ENCODE measurements around the gene PSMD14. TPM values are rescaled to one million over a fixed set of nuclear protein-coding genes. Genes with fewer than 3 reads are reported as not detected.

PSMD14 gene
- total RNA-seq = 36.5 TPM

DNA sequence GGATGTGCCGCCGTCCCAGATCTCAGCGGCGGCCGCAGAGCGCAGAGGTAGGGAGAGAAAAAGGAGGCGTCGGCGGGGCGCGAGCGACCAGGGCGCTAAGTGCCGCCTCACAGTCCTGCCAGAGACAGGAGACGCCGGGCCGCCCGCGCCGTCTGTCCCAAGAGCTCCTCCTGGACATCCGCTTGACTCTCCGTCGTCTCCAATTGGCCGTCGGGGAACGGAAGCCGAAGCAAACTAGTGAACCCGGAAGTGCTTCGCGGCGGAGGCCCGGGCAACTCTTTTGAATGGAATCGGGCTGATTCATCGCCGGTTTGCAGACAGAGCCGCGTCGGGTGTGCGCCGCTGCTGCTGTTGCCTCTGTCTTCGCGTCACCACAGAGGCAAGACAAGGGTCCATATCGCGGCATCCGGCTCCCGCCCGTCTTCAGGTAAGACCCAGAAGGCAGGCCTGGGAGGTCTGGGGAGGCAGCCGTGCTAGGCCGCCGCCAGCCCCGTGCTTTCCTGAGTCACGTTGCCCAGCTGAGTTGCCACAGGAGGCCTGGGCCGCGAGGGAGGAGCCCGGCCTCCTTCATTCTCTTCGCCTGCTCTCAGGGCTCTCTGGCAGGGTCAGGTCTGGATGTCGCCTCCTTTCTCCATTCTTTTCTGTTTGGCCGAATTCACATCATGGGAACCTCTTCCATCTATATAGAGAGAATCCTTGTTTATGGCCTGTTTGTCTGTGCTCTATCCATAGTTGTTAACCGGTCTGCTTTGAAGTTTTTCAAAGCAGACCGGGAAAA is at the start of gene PSMD14:
PSMD14 (plus strand) TSS at position 248 of the 778 bp plus-strand sequence. CDS start 10,401 bp downstream, outside the sequence.

DNA sequence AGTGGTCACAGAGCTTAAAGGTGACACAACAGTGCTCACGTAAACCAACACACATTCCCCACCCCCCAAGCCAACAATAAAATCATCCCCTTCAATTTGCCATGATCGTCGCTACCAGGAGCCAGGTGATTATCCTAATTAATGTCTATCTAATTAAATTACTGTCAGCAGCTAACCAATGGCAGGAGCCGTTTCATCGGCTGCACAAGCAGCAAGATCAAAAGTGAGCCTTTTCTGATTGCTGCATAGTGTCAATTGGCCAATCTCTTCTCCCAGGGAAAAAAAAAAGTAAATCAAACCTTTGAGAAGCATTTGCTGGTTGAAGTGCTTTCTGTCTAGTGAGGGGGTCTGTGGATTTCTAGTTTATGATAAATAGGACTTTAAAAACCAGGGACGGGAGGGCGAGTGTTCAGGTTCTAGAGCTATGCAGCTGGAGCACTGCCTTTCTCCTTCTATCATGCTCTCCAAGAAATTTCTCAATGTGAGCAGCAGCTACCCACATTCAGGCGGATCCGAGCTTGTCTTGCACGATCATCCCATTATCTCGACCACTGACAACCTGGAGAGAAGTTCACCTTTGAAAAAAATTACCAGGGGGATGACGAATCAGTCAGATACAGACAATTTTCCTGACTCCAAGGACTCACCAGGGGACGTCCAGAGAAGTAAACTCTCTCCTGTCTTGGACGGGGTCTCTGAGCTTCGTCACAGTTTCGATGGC is 107.9 kb downstream of the PSMD14 start, which contains the start of gene TBR1:
TBR1 (plus strand) TSS at position 311 of the 721 bp plus-strand sequence; CDS start at position 425, 114 bp downstream.

Small RNA genes lying within 50 kb of the gene (small RNA-seq; reads per million reads assigned to genes)
- gene RNA5SP108 (ENCODE audit: low replicate concordance) = not detected

Other genes starting within 250 kb of the PSMD14 start
- gene TANK, start 148.0 kb upstream of the PSMD14 start, total RNA-seq = 53.4 TPM
- gene TBR1, start 107.9 kb downstream of the PSMD14 start, total RNA-seq = 0.29 TPM